ENCODE data around the gene FBLIM1.

FBLIM1 gene

DNA sequence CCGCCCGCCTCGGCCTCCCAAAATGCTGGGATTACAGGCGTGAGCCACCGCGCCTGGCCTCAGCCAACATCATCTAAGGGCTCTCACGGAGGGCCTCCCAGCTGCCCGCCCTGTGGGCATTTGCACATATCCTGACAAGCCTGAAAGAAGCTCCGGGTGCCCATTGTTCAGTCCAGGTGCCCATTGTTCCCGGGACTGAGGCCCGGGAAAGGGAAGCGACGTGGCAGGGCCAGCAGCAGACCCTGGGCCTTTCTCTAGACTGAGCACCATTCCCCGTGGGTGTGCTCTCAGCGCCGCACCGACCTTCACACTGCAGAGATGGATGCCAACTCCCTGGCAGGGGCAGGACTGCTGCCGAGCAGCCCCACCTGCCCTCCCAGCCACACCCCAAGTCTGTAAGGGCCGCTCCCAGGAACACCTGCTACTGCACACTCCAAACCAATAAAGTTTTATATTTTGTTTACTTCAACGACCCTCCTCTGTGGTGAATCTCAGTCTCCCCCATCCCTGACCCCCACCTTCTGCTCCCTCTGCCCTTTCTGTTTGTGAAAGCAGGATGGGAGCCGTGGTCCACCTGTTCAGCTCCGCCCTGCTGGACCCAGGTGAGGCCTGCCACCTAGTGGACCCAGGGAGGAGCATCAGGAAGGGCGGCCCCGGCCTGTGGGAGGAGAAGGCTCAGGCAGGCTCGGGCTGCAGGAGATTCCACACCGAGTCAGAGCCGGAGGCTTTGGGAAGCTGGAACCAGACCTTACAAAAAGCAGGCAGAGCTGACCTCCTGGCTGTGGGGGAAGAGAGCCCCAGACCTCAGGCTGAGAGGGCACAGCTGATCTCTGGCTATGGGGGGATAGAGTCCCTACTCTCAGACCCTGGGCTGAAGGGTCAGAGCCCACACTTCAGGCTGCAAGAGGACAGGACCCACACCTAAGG, 17.4 kb upstream of the FBLIM1 start (continued):
- no peak for TF ChIP-seq ZNF175 (tag by site-specific recombination; IDR thresholded peaks at IDR 0.05)
- TF ChIP-seq ZNF155 (tag by site-specific recombination; IDR thresholded peaks at IDR 0.05) = no peak
- TF ChIP-seq, protein P1, sequence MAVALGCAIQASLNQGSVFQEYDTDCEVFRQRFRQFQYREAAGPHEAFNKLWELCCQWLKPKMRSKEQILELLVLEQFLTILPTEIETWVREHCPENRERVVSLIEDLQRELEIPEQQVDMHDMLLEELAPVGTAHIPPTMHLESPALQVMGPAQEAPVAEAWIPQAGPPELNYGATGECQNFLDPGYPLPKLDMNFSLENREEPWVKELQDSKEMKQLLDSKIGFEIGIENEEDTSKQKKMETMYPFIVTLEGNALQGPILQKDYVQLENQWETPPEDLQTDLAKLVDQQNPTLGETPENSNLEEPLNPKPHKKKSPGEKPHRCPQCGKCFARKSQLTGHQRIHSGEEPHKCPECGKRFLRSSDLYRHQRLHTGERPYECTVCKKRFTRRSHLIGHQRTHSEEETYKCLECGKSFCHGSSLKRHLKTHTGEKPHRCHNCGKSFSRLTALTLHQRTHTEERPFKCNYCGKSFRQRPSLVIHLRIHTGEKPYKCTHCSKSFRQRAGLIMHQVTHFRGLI (tag by site-specific recombination; IDR thresholded peaks at IDR 0.05) = no peak
- TF ChIP-seq ZNF621 (tag by site-specific recombination; IDR thresholded peaks at IDR 0.05) = no peak
- no peak for TF ChIP-seq OVOL3 (tag by site-specific recombination; IDR thresholded peaks at IDR 0.05)
- no peak for TF ChIP-seq ZNF302 (tag by site-specific recombination; IDR thresholded peaks at IDR 0.05; ENCODE audit: low read depth)
- TF ChIP-seq, protein P2, sequence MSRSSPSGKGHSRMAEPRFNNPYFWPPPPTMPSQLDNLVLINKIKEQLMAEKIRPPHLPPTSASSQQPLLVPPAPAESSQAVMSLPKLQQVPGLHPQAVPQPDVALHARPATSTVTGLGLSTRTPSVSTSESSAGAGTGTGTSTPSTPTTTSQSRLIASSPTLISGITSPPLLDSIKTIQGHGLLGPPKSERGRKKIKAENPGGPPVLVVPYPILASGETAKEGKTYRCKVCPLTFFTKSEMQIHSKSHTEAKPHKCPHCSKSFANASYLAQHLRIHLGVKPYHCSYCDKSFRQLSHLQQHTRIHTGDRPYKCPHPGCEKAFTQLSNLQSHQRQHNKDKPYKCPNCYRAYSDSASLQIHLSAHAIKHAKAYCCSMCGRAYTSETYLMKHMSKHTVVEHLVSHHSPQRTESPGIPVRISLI (tag by site-specific recombination; IDR thresholded peaks at IDR 0.05) = no peak
- no peak for TF ChIP-seq MYNN (tag by site-specific recombination; IDR thresholded peaks at IDR 0.05; ENCODE audit: borderline replicate concordance)
- no peak for TF ChIP-seq ZNF202 (tag by site-specific recombination; IDR thresholded peaks at IDR 0.05; ENCODE audit: borderline replicate concordance)
- no peak for TF ChIP-seq ZNF560 (tag by site-specific recombination; IDR thresholded peaks at IDR 0.05; ENCODE audit: borderline replicate concordance)
- no peak for TF ChIP-seq ZNF16 (tag by site-specific recombination; IDR thresholded peaks at IDR 0.05; ENCODE audit: low read depth)
- TF ChIP-seq ZFP69B (tag by site-specific recombination; IDR thresholded peaks at IDR 0.05) = no peak
- TF ChIP-seq ZBTB48 (tag by site-specific recombination; IDR thresholded peaks at IDR 0.05) = no peak
- TF ChIP-seq ZNF626 (tag by site-specific recombination; IDR thresholded peaks at IDR 0.05) = no peak
- TF ChIP-seq, protein P3, sequence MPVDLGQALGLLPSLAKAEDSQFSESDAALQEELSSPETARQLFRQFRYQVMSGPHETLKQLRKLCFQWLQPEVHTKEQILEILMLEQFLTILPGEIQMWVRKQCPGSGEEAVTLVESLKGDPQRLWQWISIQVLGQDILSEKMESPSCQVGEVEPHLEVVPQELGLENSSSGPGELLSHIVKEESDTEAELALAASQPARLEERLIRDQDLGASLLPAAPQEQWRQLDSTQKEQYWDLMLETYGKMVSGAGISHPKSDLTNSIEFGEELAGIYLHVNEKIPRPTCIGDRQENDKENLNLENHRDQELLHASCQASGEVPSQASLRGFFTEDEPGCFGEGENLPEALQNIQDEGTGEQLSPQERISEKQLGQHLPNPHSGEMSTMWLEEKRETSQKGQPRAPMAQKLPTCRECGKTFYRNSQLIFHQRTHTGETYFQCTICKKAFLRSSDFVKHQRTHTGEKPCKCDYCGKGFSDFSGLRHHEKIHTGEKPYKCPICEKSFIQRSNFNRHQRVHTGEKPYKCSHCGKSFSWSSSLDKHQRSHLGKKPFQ (tag by site-specific recombination; IDR thresholded peaks at IDR 0.05) = no peak
- TF ChIP-seq ZNF10 (tag by site-specific recombination; IDR thresholded peaks at IDR 0.05) = no peak
- TF ChIP-seq ZSCAN16 (tag by site-specific recombination; IDR thresholded peaks at IDR 0.05) = no peak
- no peak for TF ChIP-seq ZNF404 (tag by site-specific recombination; IDR thresholded peaks at IDR 0.05)
- TF ChIP-seq ZNF324 (tag by site-specific recombination; IDR thresholded peaks at IDR 0.05) = no peak
- peak; percentile 57; the same call in 1 of the 2 replicates for TF ChIP-seq ZFHX2 (tag by site-specific recombination; conservative IDR thresholded peaks at IDR 0.05)
- no peak for TF ChIP-seq ZBTB1 (tag by site-specific recombination; IDR thresholded peaks at IDR 0.05)
- TF ChIP-seq ZNF514 (tag by site-specific recombination; IDR thresholded peaks at IDR 0.05) = no peak
- TF ChIP-seq, protein P4, sequence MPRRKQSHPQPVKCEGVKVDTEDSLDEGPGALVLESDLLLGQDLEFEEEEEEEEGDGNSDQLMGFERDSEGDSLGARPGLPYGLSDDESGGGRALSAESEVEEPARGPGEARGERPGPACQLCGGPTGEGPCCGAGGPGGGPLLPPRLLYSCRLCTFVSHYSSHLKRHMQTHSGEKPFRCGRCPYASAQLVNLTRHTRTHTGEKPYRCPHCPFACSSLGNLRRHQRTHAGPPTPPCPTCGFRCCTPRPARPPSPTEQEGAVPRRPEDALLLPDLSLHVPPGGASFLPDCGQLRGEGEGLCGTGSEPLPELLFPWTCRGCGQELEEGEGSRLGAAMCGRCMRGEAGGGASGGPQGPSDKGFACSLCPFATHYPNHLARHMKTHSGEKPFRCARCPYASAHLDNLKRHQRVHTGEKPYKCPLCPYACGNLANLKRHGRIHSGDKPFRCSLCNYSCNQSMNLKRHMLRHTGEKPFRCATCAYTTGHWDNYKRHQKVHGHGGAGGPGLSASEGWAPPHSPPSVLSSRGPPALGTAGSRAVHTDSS (tag by site-specific recombination; IDR thresholded peaks at IDR 0.05) = no peak
- no peak for TF ChIP-seq ZNF473 (tag by site-specific recombination; IDR thresholded peaks at IDR 0.05)
- TF ChIP-seq ZNF785 (tag by site-specific recombination; IDR thresholded peaks at IDR 0.05) = no peak
- TF ChIP-seq ZNF624 (tag by site-specific recombination; IDR thresholded peaks at IDR 0.05) = no peak
- TF ChIP-seq ZNF596 (tag by site-specific recombination; IDR thresholded peaks at IDR 0.05) = no peak
- TF ChIP-seq GLI4 (tag by site-specific recombination; IDR thresholded peaks at IDR 0.05) = no peak
- no peak for TF ChIP-seq ZNF670 (tag by site-specific recombination; IDR thresholded peaks at IDR 0.05; ENCODE audit: low read depth)
- TF ChIP-seq ZNF544 (tag by site-specific recombination; IDR thresholded peaks at IDR 0.05) = no peak
- TF ChIP-seq, protein P5, sequence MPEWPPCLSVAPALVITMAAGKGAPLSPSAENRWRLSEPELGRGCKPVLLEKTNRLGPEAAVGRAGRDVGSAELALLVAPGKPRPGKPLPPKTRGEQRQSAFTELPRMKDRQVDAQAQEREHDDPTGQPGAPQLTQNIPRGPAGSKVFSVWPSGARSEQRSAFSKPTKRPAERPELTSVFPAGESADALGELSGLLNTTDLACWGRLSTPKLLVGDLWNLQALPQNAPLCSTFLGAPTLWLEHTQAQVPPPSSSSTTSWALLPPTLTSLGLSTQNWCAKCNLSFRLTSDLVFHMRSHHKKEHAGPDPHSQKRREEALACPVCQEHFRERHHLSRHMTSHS (tag by site-specific recombination; IDR thresholded peaks at IDR 0.05) = no peak
- TF ChIP-seq YY2 (tag by site-specific recombination; IDR thresholded peaks at IDR 0.05) = no peak
- no peak for TF ChIP-seq HOXD13 (CRISPR knock-in tag; IDR thresholded peaks at IDR 0.05; ENCODE audit: borderline replicate concordance)
- TF ChIP-seq KLF9 (tag by site-specific recombination; IDR thresholded peaks at IDR 0.05; ENCODE audit: low read depth) = no peak
- no peak for TF ChIP-seq RBAK (tag by site-specific recombination; IDR thresholded peaks at IDR 0.05)
- no peak for TF ChIP-seq ZNF223 (tag by site-specific recombination; IDR thresholded peaks at IDR 0.05)

Data from HEK293 (cell line).